Measurements from ENCODE around the gene RAD51B.

RAD51B gene

GRCh38 chr14:68733086-68733914 lies 913.7 kb downstream of the RAD51B start:
- DNase-seq (ENCODE audit: low read depth), result no peak

GRCh38 chr14:68734231-68734732 lies 914.7 kb downstream of the RAD51B start:
- peak; percentile 40 for DNase-seq (ENCODE audit: low read depth)

GRCh38 chr14:68735856-68736255 lies 916.3 kb downstream of the RAD51B start:
- DNase-seq (ENCODE audit: low read depth), result no peak

GRCh38 chr14:68736471-68736871 lies 916.9 kb downstream of the RAD51B start:
- no peak for DNase-seq (ENCODE audit: low read depth)

DNA sequence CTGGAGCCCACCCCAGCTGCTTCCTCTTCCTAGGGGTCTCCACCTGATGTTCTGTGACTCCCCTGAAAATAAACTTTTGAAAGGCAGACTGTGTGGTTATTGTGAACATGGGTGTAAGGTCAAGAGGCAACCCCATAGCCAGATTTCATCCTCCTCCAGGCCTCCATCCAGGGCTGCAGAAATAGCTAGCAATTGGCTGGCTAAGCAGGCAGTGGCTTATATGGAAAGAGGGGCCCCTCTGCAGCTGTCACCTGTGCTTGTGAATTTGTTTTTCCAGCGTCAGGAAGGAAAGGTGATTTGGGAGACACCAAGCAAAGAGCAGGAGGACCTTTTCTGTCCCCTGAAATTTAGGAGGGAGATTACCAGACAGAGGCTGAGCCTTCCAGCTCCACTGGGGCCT lies 917.5 kb downstream of the RAD51B start:
- no peak for DNase-seq (ENCODE audit: low read depth)

- no peak for DNase-seq (ENCODE audit: low read depth)
Observed at GRCh38 chr14:68738559-68738958, 919.0 kb downstream of the RAD51B start.

DNA sequence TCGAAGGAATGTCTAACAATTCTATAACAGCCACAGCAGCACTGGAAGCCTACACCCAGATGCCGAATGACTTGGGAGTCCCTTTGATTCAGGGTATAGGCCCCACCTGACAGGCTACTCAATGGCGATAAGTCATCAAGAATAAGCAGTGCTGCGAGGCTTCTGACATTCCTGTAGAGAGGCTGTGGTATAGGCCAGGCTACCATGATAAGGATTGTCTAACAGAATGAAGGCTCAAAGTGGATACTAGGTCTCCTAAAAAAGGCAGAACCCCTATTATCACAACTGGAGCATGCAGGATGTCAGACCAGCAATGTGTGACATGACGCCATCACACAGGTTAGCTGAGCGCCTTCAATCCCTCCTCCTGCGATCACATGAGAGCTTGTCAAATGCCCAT lies 920.1 kb downstream of the RAD51B start:
- DNase-seq (ENCODE audit: low read depth), result no peak

DNA sequence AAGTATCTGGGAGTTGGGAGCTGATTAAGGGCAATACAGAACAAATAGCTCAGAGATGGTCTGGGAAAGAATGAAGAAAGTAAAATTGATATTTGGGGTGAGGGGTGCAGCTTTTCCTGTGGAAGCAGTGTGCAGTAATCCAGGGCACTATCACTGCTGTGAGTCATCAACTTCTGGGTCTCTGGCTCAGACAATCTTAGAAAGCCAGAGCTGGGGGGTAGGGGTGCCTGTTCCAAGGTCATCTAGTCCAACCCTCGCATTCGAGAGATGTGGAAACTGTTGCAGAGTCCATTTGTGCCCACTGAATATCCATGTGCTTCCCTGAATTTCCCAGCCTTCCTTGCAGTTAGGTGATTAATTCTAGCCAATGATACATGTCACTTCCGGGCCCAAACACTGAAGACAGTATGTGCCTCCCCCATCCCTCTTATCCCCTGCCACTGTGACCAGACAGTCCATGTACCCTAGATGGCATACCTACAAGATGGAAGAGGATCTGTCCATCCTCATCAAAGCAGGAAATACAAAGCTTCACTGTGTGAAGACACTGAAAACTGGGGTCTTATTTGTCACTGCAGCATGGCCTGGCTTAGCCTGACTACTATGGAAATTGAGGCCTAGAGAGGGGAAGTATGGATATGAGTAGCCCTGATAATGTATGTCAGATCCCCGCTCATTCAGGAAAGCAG lies 921.4 kb downstream of the RAD51B start:
- DNase-seq (ENCODE audit: low read depth), result no peak

- no peak for DNase-seq (ENCODE audit: low read depth)
Observed at GRCh38 chr14:68741477-68741791, 921.9 kb downstream of the RAD51B start.

DNA sequence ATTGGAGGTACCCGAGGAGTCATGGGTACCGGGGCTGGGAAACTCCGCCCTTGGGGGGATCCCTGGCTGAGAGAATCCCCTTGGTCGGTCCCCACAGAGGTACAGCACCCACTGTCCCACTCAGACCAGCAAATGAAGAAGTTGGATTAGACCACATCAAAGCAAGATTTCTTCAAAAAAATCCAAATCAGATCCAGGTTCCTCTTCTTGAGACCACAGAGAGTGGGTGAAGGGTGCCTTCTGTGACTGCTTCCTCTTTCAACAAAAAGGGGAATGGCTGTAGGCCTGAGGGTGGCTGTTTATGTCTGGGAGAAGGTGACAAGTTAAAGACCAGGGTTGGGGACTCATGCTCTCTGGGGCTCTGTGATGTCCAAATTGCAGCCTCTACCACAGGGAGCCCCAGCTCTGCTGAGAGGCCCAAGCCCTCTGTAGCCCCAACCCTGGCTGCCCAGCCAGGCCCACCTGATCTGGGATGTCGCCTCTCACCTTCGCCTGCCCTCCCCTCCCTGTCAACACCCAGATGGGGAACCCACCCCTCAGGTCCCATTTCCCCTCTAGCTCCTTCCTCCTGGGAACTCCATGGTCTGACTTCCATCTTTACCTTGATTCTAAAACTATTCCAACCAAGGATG lies 922.4 kb downstream of the RAD51B start:
- DNase-seq (ENCODE audit: low read depth), result no peak

DNA sequence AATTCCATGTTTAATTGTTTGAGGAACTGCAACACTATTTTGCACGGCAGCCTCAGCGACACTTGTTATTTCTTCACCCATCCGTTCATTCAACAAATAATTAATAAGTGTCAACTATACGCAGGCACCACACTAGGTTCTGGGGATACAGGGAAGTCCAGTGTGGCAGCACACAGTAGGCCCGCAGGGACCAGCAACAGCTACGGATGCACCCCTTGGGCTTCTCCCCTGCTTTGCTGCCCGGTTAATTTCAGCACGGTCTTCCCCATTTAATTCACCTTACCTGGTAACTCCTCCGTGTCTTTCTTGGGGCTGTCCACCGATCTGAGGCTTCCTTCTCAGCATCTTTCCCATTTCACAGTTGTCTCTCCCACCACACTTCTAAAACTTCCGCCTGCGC lies 925.0 kb downstream of the RAD51B start:
- no peak for DNase-seq (ENCODE audit: low read depth)

DNA sequence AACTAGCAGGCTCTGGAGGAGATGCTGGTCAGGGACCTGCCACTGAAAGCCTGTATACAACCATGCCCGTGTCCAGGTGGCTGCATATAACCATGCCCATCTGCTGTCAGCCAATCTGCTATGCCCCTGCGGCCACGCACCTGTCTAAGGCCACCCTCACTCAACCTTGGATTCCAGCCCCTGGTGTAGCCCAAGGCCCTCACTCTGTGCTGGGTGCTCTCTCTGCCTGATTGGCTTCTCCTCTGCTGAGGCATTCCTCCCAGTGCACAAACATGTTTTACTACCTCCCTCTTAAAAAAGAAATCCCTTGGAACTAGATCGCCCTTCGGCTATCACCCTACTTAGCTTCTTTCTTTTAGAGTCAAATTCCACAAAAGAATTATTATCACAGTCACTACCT lies 927.8 kb downstream of the RAD51B start:
- DNase-seq (ENCODE audit: low read depth), result no peak

DNA sequence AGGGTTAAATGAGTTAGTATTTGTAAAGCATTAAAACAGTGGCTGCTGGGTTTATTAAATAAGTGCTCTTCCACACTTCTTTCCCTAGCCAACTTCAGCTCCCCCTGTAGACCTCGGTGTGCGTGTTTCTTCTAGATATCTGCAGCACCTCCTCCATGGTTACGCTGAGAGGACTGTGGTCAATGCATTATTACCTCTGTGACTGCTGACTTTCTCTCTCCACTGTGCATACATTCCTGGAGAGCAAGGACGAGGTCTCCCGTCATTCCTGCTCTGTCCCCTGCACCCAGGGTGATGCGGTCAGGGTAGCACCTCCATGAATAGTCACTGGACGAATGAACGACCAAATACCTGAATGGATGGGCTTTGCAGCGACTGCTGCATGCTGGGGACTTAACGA lies 928.7 kb downstream of the RAD51B start:
- no peak for DNase-seq (ENCODE audit: low read depth)

GRCh38 chr14:68748691-68749090 lies 929.1 kb downstream of the RAD51B start:
- DNase-seq (ENCODE audit: low read depth), result no peak

- DNase-seq (ENCODE audit: low read depth), result no peak
Observed at GRCh38 chr14:68749487-68750475, 930.2 kb downstream of the RAD51B start.

DNA sequence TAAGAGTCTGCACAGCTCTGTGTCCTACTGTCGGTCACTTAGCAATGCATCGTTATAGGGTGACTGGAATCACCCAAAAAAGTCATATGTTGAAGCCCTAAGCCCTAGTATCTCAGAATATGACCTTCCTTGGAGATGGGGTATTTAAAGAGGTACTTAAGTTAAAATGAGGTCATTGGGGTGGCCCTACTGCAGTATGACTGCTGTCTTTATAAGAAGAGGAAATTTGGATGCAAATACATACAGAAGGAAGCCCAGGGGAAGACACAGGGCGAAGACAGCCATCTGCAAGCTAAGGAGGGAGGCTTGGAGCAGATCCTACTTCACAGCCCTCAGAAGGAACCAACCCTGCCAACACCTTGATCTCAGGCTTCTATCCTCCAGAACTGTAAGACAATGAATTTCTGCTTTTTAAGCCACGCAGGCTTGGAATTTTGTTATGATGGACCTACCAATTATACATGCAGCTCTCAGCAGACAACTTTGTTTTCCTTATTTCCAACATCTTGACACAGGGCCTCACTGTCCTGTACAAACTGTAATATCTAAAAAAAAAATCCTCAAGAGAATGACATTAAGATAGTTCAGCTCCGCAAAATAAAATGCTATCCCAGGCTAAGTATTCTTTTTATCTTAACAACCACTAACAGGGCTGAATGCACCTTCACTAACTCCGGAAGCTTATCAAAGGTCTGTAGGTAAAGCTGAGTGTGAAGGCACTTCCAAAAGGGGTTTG lies 932.9 kb downstream of the RAD51B start:
- no peak for DNase-seq (ENCODE audit: low read depth)

GRCh38 chr14:68753690-68754089 lies 934.1 kb downstream of the RAD51B start:
- DNase-seq (ENCODE audit: low read depth), result no peak

DNA sequence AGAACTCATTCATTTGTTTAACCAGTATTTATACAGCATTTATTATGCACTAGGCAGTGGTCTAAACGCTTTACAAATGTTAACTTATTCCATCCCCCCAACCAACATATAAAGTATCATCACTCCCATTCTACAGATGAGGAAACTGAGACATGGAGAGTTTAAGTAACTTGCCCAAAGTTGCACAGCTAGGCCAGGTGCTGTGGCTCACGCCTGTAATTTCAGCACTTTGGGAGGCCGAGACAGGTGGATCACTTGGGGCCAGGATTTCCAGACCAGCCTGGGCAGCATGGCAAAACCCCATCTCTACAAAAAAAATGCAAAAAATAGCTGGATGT lies 935.4 kb downstream of the RAD51B start:
- no peak for DNase-seq (ENCODE audit: low read depth)

- no peak for DNase-seq (ENCODE audit: low read depth)
Observed at GRCh38 chr14:68756000-68756481, 936.5 kb downstream of the RAD51B start.

DNA sequence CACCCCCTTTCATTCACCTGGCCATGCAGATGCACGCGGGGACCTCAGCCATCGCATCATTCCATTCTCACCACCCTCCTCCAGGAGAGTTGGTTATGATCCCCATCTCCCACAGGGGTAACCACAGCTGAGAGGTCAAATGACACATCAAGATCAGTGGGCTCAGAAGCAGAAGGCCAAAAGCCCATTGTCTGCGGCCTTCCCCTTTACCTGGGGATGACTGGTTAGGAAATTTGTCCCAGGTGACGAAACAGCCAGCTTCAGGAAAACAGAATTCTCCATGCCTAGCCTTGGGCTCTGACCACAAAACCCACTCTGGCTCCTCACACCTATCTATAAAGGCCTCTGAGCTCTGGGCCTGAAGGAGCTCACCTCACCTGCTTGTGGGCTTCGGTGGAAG lies 937.2 kb downstream of the RAD51B start:
- no peak for DNase-seq (ENCODE audit: low read depth)

DNA sequence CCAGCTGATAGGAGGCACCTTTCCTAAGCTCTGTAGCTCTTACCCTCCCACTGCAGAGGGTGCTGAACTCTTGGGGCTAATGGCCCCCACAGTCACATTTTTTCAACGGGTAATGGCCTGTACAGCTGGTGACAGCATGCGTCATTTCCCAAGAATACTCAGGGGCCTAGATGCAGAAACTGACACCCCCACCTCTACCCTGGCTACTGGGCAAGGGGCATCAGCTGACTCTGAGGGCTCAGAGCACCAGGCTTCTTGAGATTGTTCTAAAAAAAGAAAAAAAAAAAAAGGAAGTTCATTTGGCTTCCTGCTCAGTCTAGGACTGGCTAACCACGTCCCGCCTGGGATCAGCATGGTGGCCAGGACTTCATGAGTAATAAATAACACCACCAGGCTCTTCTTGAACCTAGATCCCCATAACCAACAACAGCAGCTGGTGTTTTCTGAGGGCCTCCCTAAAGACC lies 938.1 kb downstream of the RAD51B start:
- no peak for DNase-seq (ENCODE audit: low read depth)

Measured in stimulated activated CD4-positive, alpha-beta T cell treated with anti-CD3 and anti-CD28 coated beads, Interleukin-2, amount 100 ng/mL, for 4 hours (primary cell).